ENCODE measurements around the gene ANKDD1B.
"Not testable (repeated sequence)": the region's sequence is repeated elsewhere in the genome, so short reads cannot be mapped to it uniquely, and the experiment has no call there.

The ANKDD1B gene

GRCh38 chr5:75603821-75604220 is 7.4 kb upstream of the ANKDD1B start:
- H3K4me3 Mint-ChIP-seq = no peak overlapping the region
- no peak overlapping the region for H3K27ac Mint-ChIP-seq
- no peak for DNase-seq (ENCODE audit: low spot score)
- peaks cover 37% of the 10 kb centered on the region for H3K36me3 Mint-ChIP-seq (ENCODE audit: low read depth)
- H3K4me1 Mint-ChIP-seq (ENCODE audit: low read depth) = peaks cover 43% of the 10 kb centered on the region
- H3K9me3 Mint-ChIP-seq = no peaks in the 10 kb centered on the region
- no peaks in the 10 kb centered on the region for H3K27me3 Mint-ChIP-seq (ENCODE audit: low read depth)

- Mint-ChIP-seq H3K4me1 (ENCODE audit: low read depth) (peaks cover 20% of the 10 kb centered on the region), H3K36me3 (ENCODE audit: low read depth) (peaks cover 22% of the 10 kb centered on the region)
- H3K27ac Mint-ChIP-seq; H3K9me3 Mint-ChIP-seq; H3K4me3 Mint-ChIP-seq; DNase-seq (ENCODE audit: low spot score); H3K27me3 Mint-ChIP-seq (ENCODE audit: low read depth): not testable (repeated sequence)
Observed at GRCh38 chr5:75607341-75607740, 3.9 kb upstream of the ANKDD1B start.

GRCh38 chr5:75608870-75609269 is 2.4 kb upstream of the ANKDD1B start:
- peaks cover 13% of the 10 kb centered on the region for H3K36me3 Mint-ChIP-seq (ENCODE audit: low read depth)
- H3K9me3 Mint-ChIP-seq = no peaks in the 10 kb centered on the region
- no peak overlapping the region for H3K27ac Mint-ChIP-seq
- H3K4me3 Mint-ChIP-seq = no peak overlapping the region
- no peak for DNase-seq (ENCODE audit: low spot score)
- peaks cover 6% of the 10 kb centered on the region for H3K27me3 Mint-ChIP-seq (ENCODE audit: low read depth)
- H3K4me1 Mint-ChIP-seq (ENCODE audit: low read depth) = peaks cover 18% of the 10 kb centered on the region

GRCh38 chr5:75610201-75610600 is 1.1 kb upstream of the ANKDD1B start:
- Mint-ChIP-seq H3K4me1 (ENCODE audit: low read depth) (peaks cover 10% of the 10 kb centered on the region), H3K27ac (no peak overlapping the region), H3K9me3 (no peaks in the 10 kb centered on the region), H3K36me3 (ENCODE audit: low read depth) (peaks cover 8% of the 10 kb centered on the region), H3K4me3 (no peak overlapping the region), H3K27me3 (ENCODE audit: low read depth) (peaks cover 6% of the 10 kb centered on the region)
- no peak for DNase-seq (ENCODE audit: low spot score)

- H3K27ac Mint-ChIP-seq; H3K36me3 Mint-ChIP-seq (ENCODE audit: low read depth); H3K27me3 Mint-ChIP-seq (ENCODE audit: low read depth); DNase-seq (ENCODE audit: low spot score); H3K9me3 Mint-ChIP-seq: not testable (repeated sequence)
- H3K4me1 Mint-ChIP-seq (ENCODE audit: low read depth) = peaks cover 10% of the 10 kb centered on the region
- peak overlapping the region; percentile 32 for H3K4me3 Mint-ChIP-seq
Observed at GRCh38 chr5:75610859-75611310, 368 bp upstream of the ANKDD1B start.

GRCh38 chr5:75612226-75612569 is 945 bp downstream of the ANKDD1B start:
- H3K4me3 Mint-ChIP-seq = no peak overlapping the region
- H3K4me1 Mint-ChIP-seq (ENCODE audit: low read depth) = peaks cover 6% of the 10 kb centered on the region
- DNase-seq (ENCODE audit: low spot score) = no peak
- H3K27me3 Mint-ChIP-seq (ENCODE audit: low read depth) = peaks cover 6% of the 10 kb centered on the region
- peaks cover 6% of the 10 kb centered on the region for H3K36me3 Mint-ChIP-seq (ENCODE audit: low read depth)
- H3K27ac Mint-ChIP-seq = no peak overlapping the region
- H3K9me3 Mint-ChIP-seq = no peaks in the 10 kb centered on the region

GRCh38 chr5:75612901-75613300 is 1.6 kb downstream of the ANKDD1B start:
- Mint-ChIP-seq H3K4me3 (no peak overlapping the region), H3K9me3 (no peaks in the 10 kb centered on the region), H3K27ac (no peak overlapping the region), H3K27me3 (ENCODE audit: low read depth) (peaks cover 6% of the 10 kb centered on the region), H3K4me1 (ENCODE audit: low read depth) (peaks cover 2% of the 10 kb centered on the region), H3K36me3 (ENCODE audit: low read depth) (peaks cover 6% of the 10 kb centered on the region)
- no peak for DNase-seq (ENCODE audit: low spot score)

GRCh38 chr5:75614176-75614575 is 2.9 kb downstream of the ANKDD1B start:
- Mint-ChIP-seq H3K4me3 (no peak overlapping the region), H3K36me3 (ENCODE audit: low read depth) (peaks cover 3% of the 10 kb centered on the region), H3K4me1 (ENCODE audit: low read depth) (peaks cover 2% of the 10 kb centered on the region), H3K9me3 (no peaks in the 10 kb centered on the region), H3K27me3 (ENCODE audit: low read depth) (peaks cover 6% of the 10 kb centered on the region), H3K27ac (no peak overlapping the region)
- no peak for DNase-seq (ENCODE audit: low spot score)

GRCh38 chr5:75616371-75616881 is 5.2 kb downstream of the ANKDD1B start:
- H3K36me3 Mint-ChIP-seq (ENCODE audit: low read depth) = no peaks in the 10 kb centered on the region
- no peak overlapping the region for H3K27ac Mint-ChIP-seq
- H3K9me3 Mint-ChIP-seq = no peaks in the 10 kb centered on the region
- DNase-seq (ENCODE audit: low spot score) = no peak
- H3K4me3 Mint-ChIP-seq = no peak overlapping the region
- H3K27me3 Mint-ChIP-seq (ENCODE audit: low read depth) = no peaks in the 10 kb centered on the region
- H3K4me1 Mint-ChIP-seq (ENCODE audit: low read depth) = peaks cover 8% of the 10 kb centered on the region

GRCh38 chr5:75616971-75617621 is 5.8 kb downstream of the ANKDD1B start:
- Mint-ChIP-seq H3K27me3 (ENCODE audit: low read depth) (no peaks in the 10 kb centered on the region), H3K4me1 (ENCODE audit: low read depth) (peaks cover 8% of the 10 kb centered on the region), H3K27ac (no peak overlapping the region), H3K4me3 (no peak overlapping the region), H3K36me3 (ENCODE audit: low read depth) (no peaks in the 10 kb centered on the region), H3K9me3 (no peaks in the 10 kb centered on the region)
- no peak for DNase-seq (ENCODE audit: low spot score)

GRCh38 chr5:75617736-75618352 is 6.6 kb downstream of the ANKDD1B start:
- no peaks in the 10 kb centered on the region for H3K36me3 Mint-ChIP-seq (ENCODE audit: low read depth)
- no peaks in the 10 kb centered on the region for H3K27me3 Mint-ChIP-seq (ENCODE audit: low read depth)
- no peak for DNase-seq (ENCODE audit: low spot score)
- peaks cover 7% of the 10 kb centered on the region for H3K4me1 Mint-ChIP-seq (ENCODE audit: low read depth)
- H3K27ac Mint-ChIP-seq = no peak overlapping the region
- no peaks in the 10 kb centered on the region for H3K9me3 Mint-ChIP-seq
- no peak overlapping the region for H3K4me3 Mint-ChIP-seq

GRCh38 chr5:75620184-75620959 is 9.1 kb downstream of the ANKDD1B start:
- DNase-seq (ENCODE audit: low spot score) = no peak
- Mint-ChIP-seq H3K9me3 (no peaks in the 10 kb centered on the region), H3K27ac (no peak overlapping the region), H3K4me1 (ENCODE audit: low read depth) (peaks cover 6% of the 10 kb centered on the region), H3K27me3 (ENCODE audit: low read depth) (no peaks in the 10 kb centered on the region), H3K36me3 (ENCODE audit: low read depth) (no peaks in the 10 kb centered on the region), H3K4me3 (no peak overlapping the region)

- Mint-ChIP-seq H3K27me3 (ENCODE audit: low read depth) (no peaks in the 10 kb centered on the region), H3K9me3 (no peaks in the 10 kb centered on the region), H3K27ac (no peak overlapping the region), H3K4me3 (no peak overlapping the region), H3K36me3 (ENCODE audit: low read depth) (no peaks in the 10 kb centered on the region), H3K4me1 (ENCODE audit: low read depth) (peaks cover 6% of the 10 kb centered on the region)
- no peak for DNase-seq (ENCODE audit: low spot score)
Observed at GRCh38 chr5:75622564-75622963, 11.3 kb downstream of the ANKDD1B start.

- Mint-ChIP-seq H3K9me3 (no peaks in the 10 kb centered on the region), H3K27me3 (ENCODE audit: low read depth) (no peaks in the 10 kb centered on the region), H3K4me3 (no peak overlapping the region), H3K4me1 (ENCODE audit: low read depth) (peaks cover 6% of the 10 kb centered on the region), H3K27ac (no peak overlapping the region), H3K36me3 (ENCODE audit: low read depth) (no peaks in the 10 kb centered on the region)
- DNase-seq (ENCODE audit: low spot score) = no peak
Observed at GRCh38 chr5:75623846-75624245, 12.6 kb downstream of the ANKDD1B start.

Measured in T-helper 2 cell treated with Interferon-gamma antibody and Interleukin-4, amounts not matched to agents 5 μg/mL and 100 μg/mL, for 36 hours (primary cell).